Measurements from ENCODE around the gene CBX1. TPM values are rescaled to one million over a fixed set of nuclear protein-coding genes. Genes with fewer than 3 reads are reported as not detected.

Gene CBX1
- total and polyA plus RNA-seq, 2 experiments from 2014 or later, result 127 to 223 TPM

GRCh38 chr17:48134912-48135480 lies 33.7 kb upstream of the CBX1 start:
- no peak overlapping the region for H3K4me2 ChIP-seq
- no peaks in the 10 kb centered on the region for H3K79me2 ChIP-seq (replicated peaks; ENCODE audit: insufficient read depth)
- no peaks in the 10 kb centered on the region for H4K20me1 ChIP-seq (replicated peaks; ENCODE audit: insufficient read depth)
- H3K4me1 Mint-ChIP-seq, result peaks cover 9% of the 10 kb centered on the region; the same call in 2 of the 3 replicates
- H3F3A ChIP-seq (replicated peaks; ENCODE audit: low read depth), result no peaks in the 10 kb centered on the region
- H3K27me3 ChIP-seq (ENCODE audit: insufficient read depth), result no peaks in the 10 kb centered on the region
- H3K36me3 Mint-ChIP-seq (ENCODE audit: low read depth), result no peaks in the 10 kb centered on the region
- ATAC-seq (peak; percentile 51), DNase-seq (ENCODE audit: low spot score) (peak; percentile 69)
- H3K4me3 ChIP-seq, result no peak overlapping the region
- no peaks in the 10 kb centered on the region for H3K9me3 Mint-ChIP-seq
- no peak overlapping the region for H3K27ac ChIP-seq (ENCODE audit: low read depth)
- H3K36me3 ChIP-seq (ENCODE audit: insufficient read depth), result no peaks in the 10 kb centered on the region
- H3K9me2 ChIP-seq (ENCODE audit: insufficient read depth), result no peaks in the 10 kb centered on the region
- H3K4me3 Mint-ChIP-seq, result no peak overlapping the region
- TF ChIP-seq NANOG (IDR thresholded peaks at IDR 0.05; ENCODE audit: borderline replicate concordance) (no peak), CTCF (conservative IDR thresholded peaks at IDR 0.05; ENCODE audit: low read depth in 2 of 2) (peak; percentile 54 to 69), STAT1 (IDR thresholded peaks at IDR 0.05; ENCODE audit: unreplicated experiment) (no peak)
- H2AFZ ChIP-seq, result no peak overlapping the region
- peaks cover 8% of the 10 kb centered on the region for H3K27me3 Mint-ChIP-seq (ENCODE audit: insufficient read depth, low read depth, poor library complexity)
- peaks cover 8% of the 10 kb centered on the region for H3K4me1 ChIP-seq (ENCODE audit: insufficient read depth)
- no peak overlapping the region for H3K27ac Mint-ChIP-seq

DNA sequence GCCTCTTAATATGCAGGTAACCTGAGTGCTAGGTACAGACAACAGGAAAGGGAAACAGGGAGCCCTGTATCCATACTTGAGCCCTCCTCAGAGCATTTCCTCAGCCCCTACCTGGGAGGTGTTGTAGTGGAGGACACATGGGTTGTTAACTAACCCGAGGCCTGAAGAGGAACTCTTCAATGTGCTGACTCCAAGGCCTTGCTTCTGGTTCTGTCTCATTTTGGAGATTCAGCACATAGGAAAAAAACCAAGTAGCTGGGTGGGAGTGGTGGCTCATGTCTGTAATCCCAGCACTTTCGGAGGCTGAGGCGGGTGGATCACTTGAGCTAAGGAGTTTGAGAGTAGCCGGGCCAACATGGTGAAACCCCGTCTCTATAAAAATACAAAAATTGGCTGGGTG lies 31.1 kb upstream of the CBX1 start:
- no peaks in the 10 kb centered on the region for H3K36me3 Mint-ChIP-seq (ENCODE audit: low read depth)
- no peaks in the 10 kb centered on the region for H3K9me3 Mint-ChIP-seq
- H3K36me3 ChIP-seq (ENCODE audit: insufficient read depth), result no peaks in the 10 kb centered on the region
- no peak overlapping the region for H3K4me2 ChIP-seq
- no peaks in the 10 kb centered on the region for H3F3A ChIP-seq (replicated peaks; ENCODE audit: low read depth)
- peaks cover 10% of the 10 kb centered on the region; the same call in 2 of the 3 replicates for H3K4me1 Mint-ChIP-seq
- H3K27ac ChIP-seq (ENCODE audit: low read depth), result no peak overlapping the region
- no peaks in the 10 kb centered on the region for H4K20me1 ChIP-seq (replicated peaks; ENCODE audit: insufficient read depth)
- H3K4me3 ChIP-seq, result no peak overlapping the region
- DNase-seq (ENCODE audit: low spot score) (no peak), ATAC-seq (no peak)
- no peaks in the 10 kb centered on the region for H3K27me3 ChIP-seq (ENCODE audit: insufficient read depth)
- no peaks in the 10 kb centered on the region for H3K9me2 ChIP-seq (ENCODE audit: insufficient read depth)
- H3K79me2 ChIP-seq (replicated peaks; ENCODE audit: insufficient read depth), result no peaks in the 10 kb centered on the region
- peaks cover 8% of the 10 kb centered on the region for H3K27me3 Mint-ChIP-seq (ENCODE audit: insufficient read depth, low read depth, poor library complexity)
- no peak overlapping the region for H3K4me3 Mint-ChIP-seq
- H3K4me1 ChIP-seq (ENCODE audit: insufficient read depth), result peaks cover 10% of the 10 kb centered on the region
- no peak overlapping the region for H2AFZ ChIP-seq
- no peak overlapping the region for H3K27ac Mint-ChIP-seq
- no peak for TF ChIP-seq ZNF331 (CRISPR knock-in tag; IDR thresholded peaks at IDR 0.05; ENCODE audit: low read depth)
- no peak for TF ChIP-seq REST (IDR thresholded peaks at IDR 0.05; ENCODE audit: unreplicated experiment)
- no peak for TF ChIP-seq CREB1 (CRISPR knock-in tag; IDR thresholded peaks at IDR 0.05; ENCODE audit: low read depth)
- TF ChIP-seq JUNB (IDR thresholded peaks at IDR 0.05; ENCODE audit: unreplicated experiment), result no peak
- no peak for TF ChIP-seq EZH2 (IDR thresholded peaks at IDR 0.05; ENCODE audit: low read depth, unreplicated experiment)
- TF ChIP-seq EZH2phosphoT487 (IDR thresholded peaks at IDR 0.05; ENCODE audit: unreplicated experiment), result no peak
- TF ChIP-seq NANOG (IDR thresholded peaks at IDR 0.05; ENCODE audit: borderline replicate concordance), result no peak
- TF ChIP-seq STAT1 (IDR thresholded peaks at IDR 0.05; ENCODE audit: unreplicated experiment), result no peak
- no peak for TF ChIP-seq ETS1 (IDR thresholded peaks at IDR 0.05)

Measured in GM23338 (cell line).